Mammary epithelial cell (primary cell): ENCODE measurements around the gene BID.

Experiments used
- EZH2 ChIP-seq: IDR thresholded peaks from 2 replicates; pipeline ENCODE4 v1.6.1; 2012; ENCODE audit warnings: low read length, inconsistent platforms, borderline replicate concordance
- TF ChIP-seq, protein P1 (sequence below), 2 donors: IDR thresholded peaks in 1 of 2; conservative IDR thresholded peaks in 1 of 2; 2 replicates each; pipeline ENCODE4 v1.5.1; 2011 to 2012; ENCODE audit warnings: inconsistent platforms in 2 of 2, low read length in 2 of 2, mild to moderate bottlenecking in 2 of 2, control low read depth in 1 of 2, low read depth in 1 of 2; ENCODE audit not compliant: insufficient read depth in 1 of 2; ENCODE audit errors: extremely low read depth in 1 of 2

DNA sequence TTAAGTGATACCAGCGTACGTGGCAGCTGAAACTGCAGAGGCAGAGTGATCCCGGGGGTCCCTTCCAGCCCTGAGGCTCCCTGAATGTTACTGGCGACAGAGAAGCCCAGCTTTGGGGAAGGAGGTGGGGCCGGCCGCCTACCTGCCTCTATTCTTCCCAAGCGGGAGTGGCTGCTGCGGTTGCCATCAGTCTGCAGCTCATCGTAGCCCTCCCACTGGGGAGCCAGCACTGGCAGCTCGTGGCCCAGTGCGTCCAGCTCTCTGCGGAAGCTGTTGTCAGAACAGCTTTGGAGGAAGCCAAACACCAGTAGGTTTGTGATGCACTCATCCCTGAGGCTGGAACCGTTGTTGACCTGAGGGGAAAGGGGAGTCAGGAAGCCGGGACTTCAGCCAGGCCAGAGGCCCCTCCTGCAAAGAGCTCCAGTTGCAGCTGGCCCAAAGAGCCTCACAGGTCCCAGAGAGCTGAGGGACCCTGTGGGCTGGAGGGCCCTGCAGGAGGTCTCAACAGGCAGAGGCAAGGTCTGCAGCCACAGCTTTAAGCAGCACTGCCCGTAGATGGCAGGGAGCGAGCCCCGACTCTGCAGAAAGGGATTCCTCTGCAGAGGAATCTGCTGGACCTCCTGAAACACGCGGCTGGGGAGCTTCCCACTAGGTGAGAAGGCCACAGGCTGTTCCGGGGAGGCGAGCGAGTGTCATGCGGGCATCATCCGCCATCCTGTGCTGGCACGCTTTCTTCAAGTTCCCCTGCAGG, 30.4 kb downstream of the BID start:
- TF ChIP-seq, protein P1, sequence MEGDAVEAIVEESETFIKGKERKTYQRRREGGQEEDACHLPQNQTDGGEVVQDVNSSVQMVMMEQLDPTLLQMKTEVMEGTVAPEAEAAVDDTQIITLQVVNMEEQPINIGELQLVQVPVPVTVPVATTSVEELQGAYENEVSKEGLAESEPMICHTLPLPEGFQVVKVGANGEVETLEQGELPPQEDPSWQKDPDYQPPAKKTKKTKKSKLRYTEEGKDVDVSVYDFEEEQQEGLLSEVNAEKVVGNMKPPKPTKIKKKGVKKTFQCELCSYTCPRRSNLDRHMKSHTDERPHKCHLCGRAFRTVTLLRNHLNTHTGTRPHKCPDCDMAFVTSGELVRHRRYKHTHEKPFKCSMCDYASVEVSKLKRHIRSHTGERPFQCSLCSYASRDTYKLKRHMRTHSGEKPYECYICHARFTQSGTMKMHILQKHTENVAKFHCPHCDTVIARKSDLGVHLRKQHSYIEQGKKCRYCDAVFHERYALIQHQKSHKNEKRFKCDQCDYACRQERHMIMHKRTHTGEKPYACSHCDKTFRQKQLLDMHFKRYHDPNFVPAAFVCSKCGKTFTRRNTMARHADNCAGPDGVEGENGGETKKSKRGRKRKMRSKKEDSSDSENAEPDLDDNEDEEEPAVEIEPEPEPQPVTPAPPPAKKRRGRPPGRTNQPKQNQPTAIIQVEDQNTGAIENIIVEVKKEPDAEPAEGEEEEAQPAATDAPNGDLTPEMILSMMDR (conservative IDR thresholded peaks at IDR 0.05 in 1 of 2, IDR thresholded peaks at IDR 0.05 in 1 of 2; ENCODE audit: extremely low read depth in 1 of 2, insufficient read depth in 1 of 2, low read depth in 1 of 2, low read length in 2 of 2): no peak
- TF ChIP-seq EZH2: no peak
